ENCODE data around the gene ADAMTSL1.

ADAMTSL1 gene

DNA sequence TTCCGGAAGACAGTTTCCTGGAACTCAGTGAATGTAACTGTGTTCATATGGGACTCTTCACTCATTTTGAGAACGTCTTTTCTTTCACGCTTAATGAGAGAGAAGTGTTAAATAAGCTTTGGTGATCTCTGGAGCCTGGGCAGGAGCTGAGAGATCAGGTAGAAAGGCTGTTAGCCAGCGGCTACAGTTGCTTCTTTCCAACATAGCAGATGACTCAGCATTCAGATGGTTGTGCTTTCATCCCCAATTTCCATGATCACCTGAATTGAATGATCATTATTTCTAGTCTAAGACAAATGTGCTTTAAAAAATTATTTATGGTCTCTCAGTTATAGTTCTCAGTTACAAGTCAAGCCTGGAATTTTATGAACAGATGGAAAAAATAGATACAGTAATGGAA lies 234.5 kb downstream of the ADAMTSL1 start (continued):
- TF ChIP-seq ZNF658 (tag by site-specific recombination; IDR thresholded peaks at IDR 0.05): no peak
- TF ChIP-seq ZNF366 (tag by site-specific recombination; conservative IDR thresholded peaks at IDR 0.05): no peak
- TF ChIP-seq ZNF324 (tag by site-specific recombination; IDR thresholded peaks at IDR 0.05): no peak
- no peak for TF ChIP-seq ZNF558 (tag by site-specific recombination; IDR thresholded peaks at IDR 0.05)
- TF ChIP-seq ZNF654 (tag by site-specific recombination; IDR thresholded peaks at IDR 0.05; ENCODE audit: low read depth): no peak
- TF ChIP-seq ZNF510 (tag by site-specific recombination; IDR thresholded peaks at IDR 0.05; ENCODE audit: insufficient replicate concordance): no peak

DNA sequence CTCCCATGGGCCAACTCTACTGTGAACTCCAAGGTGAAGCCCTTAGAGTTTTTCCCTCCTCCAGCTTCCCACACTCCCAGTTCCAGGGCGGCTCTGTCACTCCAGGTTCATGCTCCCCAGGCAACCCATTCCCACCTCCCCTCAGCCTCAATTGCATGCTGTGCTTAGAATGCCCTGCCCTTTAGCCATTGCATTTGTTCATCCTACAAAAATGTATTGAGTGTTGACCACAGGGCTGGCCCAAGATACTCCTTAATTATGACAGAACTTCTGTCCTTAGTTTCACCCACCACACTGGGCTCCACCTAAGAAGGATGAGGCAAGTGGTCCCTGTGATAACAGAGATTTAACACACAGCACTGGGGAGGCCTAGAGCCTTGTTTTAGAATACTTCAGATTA lies 236.1 kb downstream of the ADAMTSL1 start:
- Histone ChIP-seq H3K27ac (ENCODE audit: extremely low read depth, low read depth, low read length) (no peak overlapping the region), H3K9me3 (ENCODE audit: control insufficient read depth, insufficient read depth, low read depth, low read length) (no peaks in the 10 kb centered on the region), H3K4me3 (ENCODE audit: low read depth, low read length) (no peak overlapping the region), H3K4me1 (ENCODE audit: control insufficient read depth, insufficient read depth, low read length) (no peaks in the 10 kb centered on the region), H3K36me3 (ENCODE audit: control insufficient read depth in 2 of 2, insufficient read depth in 1 of 2, low read length in 2 of 2) (no peaks in the 10 kb centered on the region)
- ChIA-PET POLR2A (no interaction called here), CTCF (no interaction called here)
- no peak for TF ChIP-seq ZNF433 (tag by site-specific recombination; IDR thresholded peaks at IDR 0.05; ENCODE audit: low read depth)
- TF ChIP-seq, protein P1, sequence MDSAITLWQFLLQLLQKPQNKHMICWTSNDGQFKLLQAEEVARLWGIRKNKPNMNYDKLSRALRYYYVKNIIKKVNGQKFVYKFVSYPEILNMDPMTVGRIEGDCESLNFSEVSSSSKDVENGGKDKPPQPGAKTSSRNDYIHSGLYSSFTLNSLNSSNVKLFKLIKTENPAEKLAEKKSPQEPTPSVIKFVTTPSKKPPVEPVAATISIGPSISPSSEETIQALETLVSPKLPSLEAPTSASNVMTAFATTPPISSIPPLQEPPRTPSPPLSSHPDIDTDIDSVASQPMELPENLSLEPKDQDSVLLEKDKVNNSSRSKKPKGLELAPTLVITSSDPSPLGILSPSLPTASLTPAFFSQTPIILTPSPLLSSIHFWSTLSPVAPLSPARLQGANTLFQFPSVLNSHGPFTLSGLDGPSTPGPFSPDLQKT (IDR thresholded peaks at IDR 0.05; ENCODE audit: borderline replicate concordance, low read depth, low read length): no peak
- no peak for TF ChIP-seq HOXD13 (CRISPR knock-in tag; IDR thresholded peaks at IDR 0.05; ENCODE audit: borderline replicate concordance)
- TF ChIP-seq ZNF768 (tag by site-specific recombination; IDR thresholded peaks at IDR 0.05): no peak

DNA sequence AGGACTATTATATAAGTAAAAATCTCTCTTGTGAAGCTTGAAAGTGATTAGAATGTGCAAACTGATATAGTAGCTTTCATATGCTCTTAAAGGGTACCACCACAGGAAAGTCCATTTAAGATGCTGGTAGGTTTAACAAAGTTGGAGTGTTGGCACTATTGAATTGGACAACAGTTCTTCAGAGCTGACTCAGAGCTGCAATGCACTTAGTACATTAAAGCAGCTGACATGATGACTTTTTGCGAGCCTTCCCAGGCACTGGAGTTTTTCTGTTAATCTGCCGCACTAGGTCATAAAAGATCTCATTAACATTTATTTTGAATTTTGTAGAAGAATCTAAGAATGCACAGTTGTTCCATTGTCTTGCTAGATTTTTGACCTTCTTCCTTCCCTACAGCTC lies 243.8 kb downstream of the ADAMTSL1 start:
- H3K4me1 ChIP-seq (ENCODE audit: control insufficient read depth, insufficient read depth, low read length): no peaks in the 10 kb centered on the region
- no peak overlapping the region for H3K27ac ChIP-seq (ENCODE audit: extremely low read depth, low read depth, low read length)
- ChIA-PET CTCF (interaction anchor here (1.0 to 1.1 kb wide), 4 partner anchors 9 to 276 kb away, joined by 3 read pairs; no protein-coding TSS in a partner anchor), POLR2A (no interaction called here)
- TF ChIP-seq ZNF391 (tag by site-specific recombination; IDR thresholded peaks at IDR 0.05; ENCODE audit: borderline replicate concordance, low read depth) (no peak), ZNF223 (tag by site-specific recombination; IDR thresholded peaks at IDR 0.05) (no peak), ZNF404 (tag by site-specific recombination; IDR thresholded peaks at IDR 0.05) (no peak), ZBTB8A (tag by site-specific recombination; IDR thresholded peaks at IDR 0.05) (no peak), KLF10 (tag by site-specific recombination; IDR thresholded peaks at IDR 0.05) (no peak), ZNF701 (tag by site-specific recombination; IDR thresholded peaks at IDR 0.05) (no peak)
- TF ChIP-seq, protein P2, sequence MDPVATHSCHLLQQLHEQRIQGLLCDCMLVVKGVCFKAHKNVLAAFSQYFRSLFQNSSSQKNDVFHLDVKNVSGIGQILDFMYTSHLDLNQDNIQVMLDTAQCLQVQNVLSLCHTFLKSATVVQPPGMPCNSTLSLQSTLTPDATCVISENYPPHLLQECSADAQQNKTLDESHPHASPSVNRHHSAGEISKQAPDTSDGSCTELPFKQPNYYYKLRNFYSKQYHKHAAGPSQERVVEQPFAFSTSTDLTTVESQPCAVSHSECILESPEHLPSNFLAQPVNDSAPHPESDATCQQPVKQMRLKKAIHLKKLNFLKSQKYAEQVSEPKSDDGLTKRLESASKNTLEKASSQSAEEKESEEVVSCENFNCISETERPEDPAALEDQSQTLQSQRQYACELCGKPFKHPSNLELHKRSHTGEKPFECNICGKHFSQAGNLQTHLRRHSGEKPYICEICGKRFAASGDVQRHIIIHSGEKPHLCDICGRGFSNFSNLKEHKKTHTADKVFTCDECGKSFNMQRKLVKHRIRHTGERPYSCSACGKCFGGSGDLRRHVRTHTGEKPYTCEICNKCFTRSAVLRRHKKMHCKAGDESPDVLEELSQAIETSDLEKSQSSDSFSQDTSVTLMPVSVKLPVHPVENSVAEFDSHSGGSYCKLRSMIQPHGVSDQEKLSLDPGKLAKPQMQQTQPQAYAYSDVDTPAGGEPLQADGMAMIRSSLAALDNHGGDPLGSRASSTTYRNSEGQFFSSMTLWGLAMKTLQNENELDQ (tag by site-specific recombination; IDR thresholded peaks at IDR 0.05; ENCODE audit: low read depth): no peak
- no peaks in the 10 kb centered on the region for H3K36me3 ChIP-seq (ENCODE audit: control insufficient read depth in 2 of 2, insufficient read depth in 1 of 2, low read length in 2 of 2)
- H3K9me3 ChIP-seq (ENCODE audit: control insufficient read depth, insufficient read depth, low read depth, low read length): no peaks in the 10 kb centered on the region
- H3K4me3 ChIP-seq (ENCODE audit: low read depth, low read length): no peak overlapping the region

- H3K36me3 ChIP-seq (ENCODE audit: control insufficient read depth in 2 of 2, insufficient read depth in 1 of 2, low read length in 2 of 2): no peaks in the 10 kb centered on the region
- H3K4me3 ChIP-seq (ENCODE audit: low read depth, low read length): no peak overlapping the region
- ChIA-PET POLR2A (no interaction called here), CTCF (interaction anchor here (1.0 to 1.1 kb wide), 3 partner anchors 8 to 310 kb away, joined by 3 read pairs; no protein-coding TSS in a partner anchor)
- TF ChIP-seq YY2 (tag by site-specific recombination; IDR thresholded peaks at IDR 0.05) (no peak), ZBTB44 (tag by site-specific recombination; IDR thresholded peaks at IDR 0.05) (no peak), ZNF19 (tag by site-specific recombination; IDR thresholded peaks at IDR 0.05; ENCODE audit: low read depth) (no peak), ZBTB17 (tag by site-specific recombination; IDR thresholded peaks at IDR 0.05) (no peak), ZNF548 (tag by site-specific recombination; IDR thresholded peaks at IDR 0.05) (no peak), ZNF341 (tag by site-specific recombination; IDR thresholded peaks at IDR 0.05; ENCODE audit: low read depth) (no peak)
- TF ChIP-seq, protein P3, sequence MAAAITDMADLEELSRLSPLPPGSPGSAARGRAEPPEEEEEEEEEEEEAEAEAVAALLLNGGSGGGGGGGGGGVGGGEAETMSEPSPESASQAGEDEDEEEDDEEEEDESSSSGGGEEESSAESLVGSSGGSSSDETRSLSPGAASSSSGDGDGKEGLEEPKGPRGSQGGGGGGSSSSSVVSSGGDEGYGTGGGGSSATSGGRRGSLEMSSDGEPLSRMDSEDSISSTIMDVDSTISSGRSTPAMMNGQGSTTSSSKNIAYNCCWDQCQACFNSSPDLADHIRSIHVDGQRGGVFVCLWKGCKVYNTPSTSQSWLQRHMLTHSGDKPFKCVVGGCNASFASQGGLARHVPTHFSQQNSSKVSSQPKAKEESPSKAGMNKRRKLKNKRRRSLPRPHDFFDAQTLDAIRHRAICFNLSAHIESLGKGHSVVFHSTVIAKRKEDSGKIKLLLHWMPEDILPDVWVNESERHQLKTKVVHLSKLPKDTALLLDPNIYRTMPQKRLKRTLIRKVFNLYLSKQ (tag by site-specific recombination; IDR thresholded peaks at IDR 0.05; ENCODE audit: borderline replicate concordance): no peak
- no peaks in the 10 kb centered on the region for H3K4me1 ChIP-seq (ENCODE audit: control insufficient read depth, insufficient read depth, low read length)
- no peak overlapping the region for H3K27ac ChIP-seq (ENCODE audit: extremely low read depth, low read depth, low read length)
- H3K9me3 ChIP-seq (ENCODE audit: control insufficient read depth, insufficient read depth, low read depth, low read length): no peaks in the 10 kb centered on the region
These were observed 244.4 kb downstream of the ADAMTSL1 start for GRCh38 chr9:18718393-18718792.
